Cerebellar nuclear complex (tissue), 1 donor: ENCODE results near the gene SYNGR2.
"Not testable (repeated sequence)": the region's sequence is repeated elsewhere in the genome, so short reads cannot be mapped to it uniquely, and the experiment has no call there.

ENCODE experiments used
- DNase-seq, 2 experiments: peaks; one replicate each; lab custom pipeline; 2025; lab: John Stamatoyannopoulos, UW

Gene SYNGR2

DNA sequence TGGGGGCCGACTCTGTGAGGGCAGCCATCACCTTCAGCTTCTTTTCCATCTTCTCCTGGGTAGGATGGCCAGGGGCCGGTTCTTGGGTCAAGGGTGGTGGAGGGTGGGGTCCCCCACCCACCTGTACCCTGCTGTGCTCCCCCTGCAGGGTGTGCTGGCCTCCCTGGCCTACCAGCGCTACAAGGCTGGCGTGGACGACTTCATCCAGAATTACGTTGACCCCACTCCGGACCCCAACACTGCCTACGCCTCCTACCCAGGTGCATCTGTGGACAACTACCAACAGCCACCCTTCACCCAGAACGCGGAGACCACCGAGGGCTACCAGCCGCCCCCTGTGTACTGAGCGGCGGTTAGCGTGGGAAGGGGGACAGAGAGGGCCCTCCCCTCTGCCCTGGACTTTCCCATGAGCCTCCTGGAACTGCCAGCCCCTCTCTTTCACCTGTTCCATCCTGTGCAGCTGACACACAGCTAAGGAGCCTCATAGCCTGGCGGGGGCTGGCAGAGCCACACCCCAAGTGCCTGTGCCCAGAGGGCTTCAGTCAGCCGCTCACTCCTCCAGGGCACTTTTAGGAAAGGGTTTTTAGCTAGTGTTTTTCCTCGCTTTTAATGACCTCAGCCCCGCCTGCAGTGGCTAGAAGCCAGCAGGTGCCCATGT, 3.3 kb downstream of the SYNGR2 start:
- not testable (repeated sequence) for DNase-seq

DNA sequence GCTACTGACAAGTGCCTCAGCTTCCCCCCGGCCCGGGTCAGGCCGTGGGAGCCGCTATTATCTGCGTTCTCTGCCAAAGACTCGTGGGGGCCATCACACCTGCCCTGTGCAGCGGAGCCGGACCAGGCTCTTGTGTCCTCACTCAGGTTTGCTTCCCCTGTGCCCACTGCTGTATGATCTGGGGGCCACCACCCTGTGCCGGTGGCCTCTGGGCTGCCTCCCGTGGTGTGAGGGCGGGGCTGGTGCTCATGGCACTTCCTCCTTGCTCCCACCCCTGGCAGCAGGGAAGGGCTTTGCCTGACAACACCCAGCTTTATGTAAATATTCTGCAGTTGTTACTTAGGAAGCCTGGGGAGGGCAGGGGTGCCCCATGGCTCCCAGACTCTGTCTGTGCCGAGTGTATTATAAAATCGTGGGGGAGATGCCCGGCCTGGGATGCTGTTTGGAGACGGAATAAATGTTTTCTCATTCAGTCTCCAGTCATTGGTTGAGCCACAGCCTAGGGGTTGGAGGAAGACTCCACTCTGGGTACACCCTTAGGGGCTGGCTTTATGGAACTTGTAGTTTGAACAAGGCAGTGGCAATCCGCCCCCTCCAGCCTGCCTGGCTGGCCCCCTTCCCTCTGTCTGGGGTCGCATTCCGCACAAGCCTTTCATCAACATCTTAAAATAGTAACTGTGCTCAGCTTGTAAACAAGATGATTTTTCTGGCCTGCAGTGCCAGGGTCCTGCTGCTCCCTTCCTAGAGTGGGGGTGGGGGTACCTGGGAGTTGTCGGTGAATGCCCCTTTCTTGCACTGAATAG, 4.1 kb downstream of the SYNGR2 start:
- no peak for DNase-seq

GRCh38 chr17:78173097-78173715, 4.8 kb downstream of the SYNGR2 start:
- DNase-seq: no peak

DNA sequence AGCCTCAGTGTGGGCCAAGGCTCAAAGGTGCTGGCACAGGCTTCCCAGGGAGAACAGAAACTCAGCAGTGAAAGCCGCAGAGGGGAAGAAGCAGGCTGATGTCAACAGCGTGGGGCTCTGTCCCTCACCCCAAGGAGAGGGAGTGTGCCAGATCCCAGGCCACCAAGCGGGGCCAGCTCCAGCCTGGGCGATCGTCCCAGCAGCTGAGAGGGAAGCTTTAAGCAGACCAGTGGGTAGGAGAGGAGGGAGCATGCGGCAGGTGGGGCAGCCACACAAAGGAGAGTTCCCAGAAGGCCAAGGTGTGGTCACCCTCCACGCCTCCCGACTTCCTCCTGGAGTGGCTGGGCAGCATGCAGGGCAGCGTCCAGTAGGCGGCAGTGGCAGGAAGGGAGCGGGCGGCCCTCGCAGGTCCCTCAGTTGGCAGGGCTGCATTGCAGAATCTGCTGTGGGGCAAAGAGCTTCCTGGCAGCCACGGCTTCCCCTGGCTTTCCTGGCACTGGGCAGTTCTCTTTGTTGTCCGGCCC, 6.0 kb downstream of the SYNGR2 start:
- peak; percentile 92 for DNase-seq

GRCh38 chr17:78174870-78175642, 6.7 kb downstream of the SYNGR2 start:
- DNase-seq: peak; percentile 71 to 89

DNA sequence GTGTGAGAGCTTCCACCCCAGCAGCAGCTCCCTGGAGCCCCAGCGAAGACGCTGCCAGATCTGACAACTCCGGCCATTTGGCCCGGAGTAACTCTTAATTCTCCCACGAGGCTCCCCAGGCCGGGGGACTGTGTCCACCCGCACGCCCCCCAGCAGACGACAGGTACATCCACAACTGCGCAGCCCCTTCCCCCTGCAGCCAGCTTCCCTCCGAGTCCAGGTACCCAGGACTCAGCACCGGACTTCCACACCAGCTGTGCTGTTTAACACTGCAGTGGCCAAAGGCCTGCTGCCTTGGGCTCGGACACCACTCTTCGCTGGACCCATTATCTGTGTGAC, 7.2 kb downstream of the SYNGR2 start:
- DNase-seq: no peak

DNA sequence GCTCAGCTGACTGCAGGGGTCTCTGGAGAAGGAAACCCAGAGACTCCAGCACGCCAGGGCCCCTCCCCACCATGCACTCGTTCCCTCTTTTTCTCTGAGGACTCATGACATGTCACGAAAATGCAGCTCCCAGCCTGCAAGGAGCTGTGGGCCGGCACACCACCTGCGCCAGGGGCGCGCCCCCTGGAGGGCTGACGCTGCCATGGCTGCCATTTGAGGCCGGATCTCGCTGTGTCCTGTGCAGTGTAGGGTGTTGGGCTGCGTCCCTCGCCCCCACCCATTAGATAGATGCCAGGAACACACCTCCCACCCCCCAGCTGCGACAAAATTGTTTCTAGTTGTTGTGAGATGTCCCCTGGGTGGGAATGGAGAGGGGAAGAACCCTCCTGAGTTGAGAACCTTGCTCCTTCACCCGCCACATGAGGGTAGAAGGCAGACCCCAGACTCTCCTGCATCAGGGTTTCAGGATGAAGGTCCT, 8.2 kb downstream of the SYNGR2 start:
- no peak for DNase-seq

GRCh38 chr17:78179372-78179771, 11.0 kb downstream of the SYNGR2 start:
- DNase-seq: no peak

- DNase-seq: no peak
These were observed 11.7 kb downstream of the SYNGR2 start for GRCh38 chr17:78180083-78180482.

DNA sequence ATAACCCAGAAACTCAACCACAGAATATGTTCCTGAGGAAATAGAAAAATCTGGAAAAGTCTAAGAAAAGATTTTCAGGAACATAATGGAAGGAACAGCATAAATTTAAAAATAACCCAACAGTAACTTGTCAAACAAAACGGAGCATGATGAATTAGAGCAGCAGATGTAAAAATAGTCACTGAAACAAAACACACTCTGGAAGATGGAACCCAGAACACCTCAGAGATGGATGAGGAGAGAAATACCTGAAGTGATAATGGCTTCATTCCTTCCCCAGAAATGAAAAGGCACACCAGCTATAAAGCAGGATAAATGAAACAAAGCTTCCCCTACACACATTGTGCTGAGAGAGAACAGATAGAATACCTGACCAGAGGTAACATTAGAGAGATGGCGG, 12.1 kb downstream of the SYNGR2 start:
- DNase-seq: no peak

DNA sequence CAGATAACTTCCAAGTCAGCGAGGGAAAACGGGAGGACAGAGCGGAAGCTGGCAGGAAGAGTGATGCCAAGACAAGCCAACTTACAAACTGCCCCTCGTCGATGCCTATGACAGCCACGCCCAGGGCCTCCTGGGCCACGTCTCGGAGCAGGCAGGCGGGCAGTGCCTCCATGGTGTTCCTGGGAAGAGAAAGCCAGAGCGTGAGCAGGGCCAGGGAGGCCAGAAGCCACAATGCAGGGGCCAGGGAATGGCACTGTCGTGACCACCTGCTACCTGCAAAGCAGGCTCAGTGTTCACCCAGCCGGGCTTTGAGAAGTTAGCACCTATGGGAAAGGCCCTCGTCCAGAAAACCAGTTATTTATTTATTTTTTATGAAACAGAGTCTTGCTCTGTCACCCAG, 14.1 kb downstream of the SYNGR2 start:
- no peak for DNase-seq

DNA sequence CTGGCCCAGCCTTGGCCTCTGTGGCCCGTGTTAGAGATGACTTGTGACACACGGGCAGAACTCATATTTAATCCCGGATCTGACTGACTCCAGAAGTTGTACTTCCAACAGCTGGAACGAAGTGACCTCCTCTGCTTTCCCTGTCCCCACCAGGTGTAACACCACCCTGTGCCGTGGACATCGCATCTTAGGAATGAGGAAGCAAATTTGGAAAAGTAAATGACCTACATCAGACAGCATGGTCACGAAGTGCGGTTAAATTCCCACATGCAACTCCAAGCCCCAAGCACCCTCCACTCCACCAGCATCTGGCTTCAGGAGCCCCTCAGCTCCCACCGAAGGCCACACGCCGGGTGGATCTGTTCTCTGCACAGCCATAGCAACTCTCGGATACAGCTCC, 15.5 kb downstream of the SYNGR2 start:
- DNase-seq: no peak

DNA sequence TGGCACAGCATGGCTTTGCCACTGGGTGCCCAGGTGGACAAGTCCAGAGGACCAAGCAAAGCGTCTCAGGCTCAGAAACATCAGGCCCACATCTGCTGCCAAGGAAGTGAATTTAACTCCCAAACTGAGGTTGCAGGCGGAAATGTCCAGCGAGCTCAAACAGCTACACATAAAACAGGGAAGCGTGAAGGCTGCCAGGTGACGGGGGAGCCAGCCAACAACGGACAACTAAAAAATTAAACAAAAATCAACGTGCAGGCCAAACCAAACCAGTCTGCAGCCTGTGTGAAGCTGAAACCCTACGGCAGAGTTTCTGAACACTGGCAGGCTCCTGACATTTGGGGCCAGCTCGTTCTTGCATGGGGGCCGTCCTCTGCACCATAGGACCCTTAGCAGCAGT, 16.0 kb downstream of the SYNGR2 start:
- DNase-seq: no peak

DNA sequence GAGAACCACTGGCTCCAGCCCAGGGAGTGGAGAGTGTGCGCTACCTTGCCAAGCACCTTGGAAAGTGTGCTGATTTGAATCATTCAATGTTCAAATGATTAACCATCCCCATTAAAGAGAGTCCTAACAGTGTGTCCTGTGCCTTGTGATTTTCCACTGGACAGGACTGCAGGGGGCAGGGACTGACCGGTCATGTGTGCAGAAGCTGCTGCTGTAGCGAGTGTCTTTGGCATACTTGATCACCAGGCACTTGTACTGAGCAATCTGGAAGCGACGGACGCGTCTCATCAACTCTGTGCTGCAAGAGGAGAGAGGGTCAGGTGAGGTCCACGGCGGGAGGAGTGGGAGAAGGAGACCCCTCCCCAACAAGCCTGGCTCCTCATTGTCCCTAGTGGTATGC, 16.5 kb downstream of the SYNGR2 start:
- no peak for DNase-seq

DNA sequence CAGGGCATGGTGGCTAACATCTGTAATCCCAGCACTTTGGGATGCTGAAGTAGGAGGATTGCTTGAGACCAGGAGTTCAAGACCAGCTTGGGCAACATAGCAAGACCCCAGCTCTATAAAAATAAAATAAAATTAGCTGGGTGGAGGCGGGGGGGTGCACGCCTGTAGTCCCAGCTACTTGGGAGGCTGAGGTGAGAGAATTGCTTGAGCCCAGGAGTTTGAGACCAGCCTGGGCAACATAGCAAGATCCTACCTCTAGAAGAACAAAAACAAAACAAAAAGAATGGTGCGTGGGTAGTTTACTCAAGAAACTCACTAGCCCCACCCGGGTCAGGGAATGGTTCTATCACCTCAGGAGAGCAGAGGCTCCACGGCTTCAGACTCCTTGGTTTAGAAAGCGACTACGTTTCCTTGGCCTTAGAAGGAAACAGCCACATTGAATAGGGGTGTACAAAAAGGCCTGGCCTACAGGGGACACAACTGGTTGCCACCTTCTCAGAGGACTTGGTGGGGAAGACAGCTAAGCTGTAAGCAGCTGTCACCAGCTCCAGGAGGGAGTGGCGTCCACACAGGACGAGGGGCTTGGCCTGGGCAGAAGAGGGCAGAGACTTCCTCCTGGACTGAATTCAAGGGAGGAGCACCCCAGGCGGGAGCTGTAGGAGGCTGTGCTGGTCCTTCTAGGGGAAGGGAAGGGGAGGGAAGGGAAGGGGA, 17.8 kb downstream of the SYNGR2 start:
- no peak for DNase-seq

DNA sequence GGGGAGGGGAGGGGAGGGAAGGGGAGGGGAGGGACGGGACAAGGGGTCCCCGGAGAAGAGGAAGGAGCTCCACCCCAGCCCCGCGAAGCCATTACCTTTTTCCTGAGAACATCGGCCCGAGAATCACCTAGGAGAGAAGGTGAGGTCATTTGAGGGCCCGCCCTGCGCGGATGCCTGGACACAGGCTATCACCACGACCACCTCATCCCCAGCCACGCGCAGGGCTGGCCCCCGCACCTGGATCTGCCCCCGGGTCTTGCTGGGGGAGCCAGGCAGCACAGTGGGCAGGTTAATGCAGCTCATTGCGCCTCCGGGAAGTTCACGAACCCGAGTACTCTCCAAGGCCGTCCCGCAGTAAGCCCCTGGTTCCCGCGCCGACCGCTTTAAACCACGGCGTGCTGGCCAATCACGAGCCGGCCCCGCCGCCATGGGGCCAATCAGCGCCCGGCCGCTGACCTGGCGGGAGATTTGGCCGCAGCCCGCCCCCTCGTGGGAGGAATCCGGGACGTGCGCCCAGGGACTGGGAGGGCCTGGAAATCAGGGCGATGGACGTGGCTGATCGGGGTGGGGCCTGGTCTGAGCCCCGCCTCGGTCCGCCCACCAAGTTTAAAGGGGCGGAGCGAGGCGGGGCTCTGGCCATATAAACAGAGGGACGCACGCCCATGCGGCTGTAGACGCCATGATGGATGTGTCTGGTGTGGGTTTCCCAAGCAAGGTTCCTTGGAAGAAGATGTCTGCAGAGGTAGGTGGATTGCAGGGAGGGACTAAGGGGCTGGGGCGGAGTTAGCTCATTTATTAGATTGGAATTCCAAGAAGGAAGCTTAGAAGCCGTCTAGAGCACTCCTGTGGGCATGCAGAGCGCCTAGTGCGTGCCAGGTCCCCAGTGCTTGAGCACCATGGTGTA, 18.6 kb downstream of the SYNGR2 start, which contains the start of the genes AFMID and TK1:
Gene AFMID, plus strand, starts transcription at position 671 of the 904 bp plus-strand sequence. Its CDS starts 9 bp downstream, at position 680.
Gene TK1, minus strand, starts transcription at position 361 of the 904 bp plus-strand sequence. Its CDS starts 58 bp downstream, at position 303.
- peak; percentile 61 to 96 for DNase-seq

GRCh38 chr17:78196716-78197115, 28.3 kb downstream of the SYNGR2 start:
- DNase-seq: no peak

DNA sequence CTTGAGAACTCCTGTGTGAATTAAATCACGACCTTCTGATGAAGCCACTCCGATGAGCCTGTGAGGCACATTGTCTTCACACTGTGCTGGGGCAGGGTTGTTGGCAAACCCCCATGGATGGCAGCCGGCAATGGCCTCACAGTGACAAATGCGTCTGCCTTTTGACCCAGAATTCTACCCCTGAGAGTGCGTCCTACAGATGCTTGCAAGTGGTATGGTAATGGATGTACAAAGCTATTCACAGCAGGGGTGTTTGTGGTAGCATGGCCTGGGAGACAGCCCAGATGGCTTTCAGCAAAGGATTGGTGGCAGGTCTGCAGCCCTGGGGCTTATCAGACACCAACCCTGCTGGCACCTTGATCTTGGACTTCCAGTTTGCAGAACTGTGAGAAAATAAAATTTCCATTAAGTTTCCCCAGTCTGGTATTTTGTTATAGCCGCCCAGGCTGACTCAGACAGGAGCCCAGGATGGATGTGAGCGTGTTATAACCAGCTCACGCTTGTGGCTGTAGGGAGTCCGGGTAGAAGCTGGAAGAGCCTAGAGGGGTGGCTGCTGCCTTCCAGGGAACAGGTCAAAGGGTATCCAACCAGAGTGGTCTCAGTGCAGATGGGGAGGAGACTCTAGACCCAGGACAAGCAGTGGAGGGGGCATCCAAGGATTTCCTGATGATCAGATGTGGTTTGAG, 28.9 kb downstream of the SYNGR2 start:
- DNase-seq: peak in 1 of 2 experiments; percentile 61

GRCh38 chr17:78200451-78200850, 32.1 kb downstream of the SYNGR2 start:
- no peak for DNase-seq
